Tibial nerve (tissue), 4 donors: Measurements from ENCODE around the gene PDE3B. TPM values are rescaled to one million over a fixed set of nuclear protein-coding genes. Genes with fewer than 3 reads are reported as not detected.
"Not testable (repeated sequence)": the region's sequence is repeated elsewhere in the genome, so short reads cannot be mapped to it uniquely, and the experiment has no call there.

Experiments
- DNase-seq, 2 donors: peaks; one replicate each; pipeline ENCODE4 v3.0.0-alpha.2; 2019; ENCODE audit warnings: low spot score in 2 of 2
- H3K27ac ChIP-seq, 4 donors: fragments of 200-600 bp; sonication (generic) in 3 of 4; one replicate each; pipeline ENCODE4 v1.5.1; 2017 to 2019; ENCODE audit warnings: mild to moderate bottlenecking in 1 of 4
- H3K27me3 ChIP-seq, 2 donors: fragments of 200-600 bp; sonication (generic) in 1 of 2; one replicate each; pipeline versions ENCODE4 v1.5.1 to v1.6.0; 2017 to 2019
- H3K36me3 ChIP-seq, 3 donors: fragments of 200-600 bp; sonication (generic); one replicate each; pipeline ENCODE4 v1.5.1; 2018 to 2019
- H3K4me1 ChIP-seq, 4 donors: fragments of 200-600 bp; sonication (generic) in 3 of 4; one replicate each; pipeline ENCODE4 v1.5.1; 2017 to 2019
- H3K4me3 ChIP-seq, 4 donors: fragments of 200-600 bp; sonication (generic) in 3 of 4; one replicate each; pipeline ENCODE4 v1.5.1; 2017 to 2019; ENCODE audit warnings: mild to moderate bottlenecking in 1 of 4, moderate library complexity in 1 of 4
- H3K9me3 ChIP-seq, 4 donors: fragments of 200-600 bp; sonication (generic) in 3 of 4; one replicate each; pipeline ENCODE4 v1.5.1; 2017 to 2019
- EP300 ChIP-seq, 2 donors: sonication (generic); formaldehyde crosslinking; IDR thresholded peaks; one replicate each; pipeline ENCODE4 v1.6.1; 2017; ENCODE audit warnings: antibody characterized with exemption in 2 of 2, mild to moderate bottlenecking in 1 of 2
- POLR2A ChIP-seq, 2 donors: fragments of 450-650 bp; IDR thresholded peaks; one replicate each; pipeline ENCODE4 v1.6.1; 2017; ENCODE audit warnings: antibody characterized with exemption in 2 of 2, mild to moderate bottlenecking in 2 of 2, moderate library complexity in 2 of 2
- WGBS, 2 donors: methylation state at CpG; one replicate each; pipeline ENCODE4 v1.1.5; 2018; 5-methylcytosine and 5-hydroxymethylcytosine counted together
- total RNA-seq, 4 donors: library from RNA; depleted of rRNA; stranded (reverse); fragments of >200 nt; gene quantifications; one replicate each; pipeline ENCODE4 v1.1.0, GENCODE V29; 2016
- TF ChIP-seq, protein P1 (sequence below), 5 experiments: fragments of 200-600 bp in 3 of 5; fragments of 450-650 bp in 2 of 5; sonication (generic) in 3 of 5; IDR thresholded peaks; one replicate each; pipeline ENCODE4 v1.5.1; 2016 to 2019; ENCODE audit warnings: antibody characterized with exemption in 5 of 5, mild to moderate bottlenecking in 3 of 5, moderate library complexity in 2 of 5

PDE3B gene
- total RNA-seq, 4 donors from 2014 or later: 15.3 to 39.9 (median 26.4) TPM

DNA sequence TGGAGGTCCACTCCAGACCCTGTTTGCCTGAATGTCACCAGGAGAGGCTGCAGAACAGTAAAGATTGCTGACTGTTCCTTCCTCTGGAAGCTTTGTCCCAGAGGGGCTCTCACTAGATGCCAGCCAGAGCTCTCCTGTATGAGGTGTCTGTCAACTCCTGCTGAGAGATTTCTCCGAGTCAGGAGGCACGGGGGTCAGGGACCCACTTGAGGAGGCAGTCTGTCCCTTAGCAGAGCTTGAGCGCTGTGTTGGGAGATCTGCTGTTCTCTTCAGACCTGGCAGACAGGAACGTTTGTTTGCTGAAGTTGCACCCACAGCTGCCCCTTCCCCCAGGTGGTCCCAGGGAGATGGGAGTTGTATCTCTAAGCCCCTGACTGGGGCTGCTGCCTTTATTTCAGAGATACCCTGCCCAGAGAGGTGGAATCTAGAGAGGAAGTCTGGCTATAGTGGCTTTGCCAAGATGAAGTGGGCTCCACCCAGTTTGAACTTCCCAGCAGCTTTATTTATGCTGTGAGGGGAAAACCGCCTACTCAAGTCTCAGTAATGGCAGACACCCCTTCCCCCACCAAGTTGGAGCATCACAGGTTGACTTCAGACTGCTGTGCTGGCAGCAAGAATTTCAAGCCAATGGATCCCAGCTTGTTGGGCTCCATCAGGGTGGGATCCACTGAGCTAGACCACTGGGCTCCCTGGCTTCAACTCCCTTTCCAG, 99.4 kb downstream of the PDE3B start:
- H3K4me3 ChIP-seq: no peak overlapping the region
- no peaks in the 10 kb centered on the region for H3K27me3 ChIP-seq
- no peaks in the 10 kb centered on the region for H3K4me1 ChIP-seq
- no peak overlapping the region for H3K27ac ChIP-seq
- DNase-seq: no peak
- WGBS, 2 donors: 66 to 80% methylated on average over 3 to 5 of the region's 5 CpGs
- H3K36me3 ChIP-seq: no peaks in the 10 kb centered on the region
- TF ChIP-seq EP300 (IDR thresholded peaks at IDR 0.05) (no peak), POLR2A (IDR thresholded peaks at IDR 0.05) (no peak)
- TF ChIP-seq, protein P1, sequence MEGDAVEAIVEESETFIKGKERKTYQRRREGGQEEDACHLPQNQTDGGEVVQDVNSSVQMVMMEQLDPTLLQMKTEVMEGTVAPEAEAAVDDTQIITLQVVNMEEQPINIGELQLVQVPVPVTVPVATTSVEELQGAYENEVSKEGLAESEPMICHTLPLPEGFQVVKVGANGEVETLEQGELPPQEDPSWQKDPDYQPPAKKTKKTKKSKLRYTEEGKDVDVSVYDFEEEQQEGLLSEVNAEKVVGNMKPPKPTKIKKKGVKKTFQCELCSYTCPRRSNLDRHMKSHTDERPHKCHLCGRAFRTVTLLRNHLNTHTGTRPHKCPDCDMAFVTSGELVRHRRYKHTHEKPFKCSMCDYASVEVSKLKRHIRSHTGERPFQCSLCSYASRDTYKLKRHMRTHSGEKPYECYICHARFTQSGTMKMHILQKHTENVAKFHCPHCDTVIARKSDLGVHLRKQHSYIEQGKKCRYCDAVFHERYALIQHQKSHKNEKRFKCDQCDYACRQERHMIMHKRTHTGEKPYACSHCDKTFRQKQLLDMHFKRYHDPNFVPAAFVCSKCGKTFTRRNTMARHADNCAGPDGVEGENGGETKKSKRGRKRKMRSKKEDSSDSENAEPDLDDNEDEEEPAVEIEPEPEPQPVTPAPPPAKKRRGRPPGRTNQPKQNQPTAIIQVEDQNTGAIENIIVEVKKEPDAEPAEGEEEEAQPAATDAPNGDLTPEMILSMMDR (IDR thresholded peaks at IDR 0.05): no peak
- peaks cover 0 to 5% (median 0%) of the 10 kb centered on the region in 4 donors for H3K9me3 ChIP-seq

DNA sequence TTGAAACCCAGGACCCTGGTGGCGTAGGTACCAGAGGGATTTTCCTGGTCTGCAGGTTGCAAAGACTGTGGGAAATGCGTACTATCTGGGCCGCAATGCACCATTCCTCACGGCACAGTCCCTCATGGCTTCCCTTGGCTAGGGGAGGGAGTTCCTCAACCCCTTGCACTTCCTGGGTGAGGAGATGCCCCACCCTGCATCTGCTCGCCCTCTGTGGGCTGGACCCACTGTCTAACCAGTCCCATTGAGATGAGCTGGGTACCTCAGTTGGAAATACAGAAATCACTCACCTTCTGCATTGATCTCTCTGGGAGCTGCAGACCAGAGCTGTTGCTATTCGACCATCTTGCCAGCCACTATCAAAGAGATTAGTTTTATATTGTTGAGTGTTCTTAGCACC, 100.1 kb downstream of the PDE3B start:
- H3K4me1 ChIP-seq, DNase-seq, H3K4me3 ChIP-seq, H3K27ac ChIP-seq, H3K9me3 ChIP-seq, H3K36me3 ChIP-seq, H3K27me3 ChIP-seq: not testable (repeated sequence)
- WGBS, 2 donors: 91 to 94% methylated on average over 4 to 6 of the region's 6 CpGs

DNA sequence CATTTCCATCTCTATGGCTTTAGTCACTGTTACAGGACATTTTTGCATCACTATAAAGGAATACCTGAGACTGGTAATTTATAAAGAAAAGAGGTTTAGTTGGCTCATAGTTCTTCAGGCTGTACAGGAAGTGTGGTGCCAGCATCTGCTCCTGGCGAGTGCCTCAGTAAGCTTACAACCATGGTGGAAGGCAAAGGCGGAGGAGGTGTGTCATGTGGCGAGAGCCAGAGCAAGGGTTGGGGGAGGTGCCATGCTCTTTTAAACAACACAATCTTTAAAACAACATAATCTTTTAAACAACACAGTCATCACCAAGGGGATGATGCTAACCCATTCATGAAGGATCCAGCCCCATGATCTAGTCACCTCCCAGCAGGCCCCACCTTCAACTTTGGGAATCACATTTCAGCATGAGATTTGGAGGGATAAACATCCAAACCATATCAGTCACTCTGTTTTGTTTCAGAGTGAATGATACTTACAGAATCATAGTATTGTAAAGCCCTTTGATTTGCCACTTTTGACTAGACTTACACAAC, 103.3 kb downstream of the PDE3B start:
- DNase-seq: no peak

DNA sequence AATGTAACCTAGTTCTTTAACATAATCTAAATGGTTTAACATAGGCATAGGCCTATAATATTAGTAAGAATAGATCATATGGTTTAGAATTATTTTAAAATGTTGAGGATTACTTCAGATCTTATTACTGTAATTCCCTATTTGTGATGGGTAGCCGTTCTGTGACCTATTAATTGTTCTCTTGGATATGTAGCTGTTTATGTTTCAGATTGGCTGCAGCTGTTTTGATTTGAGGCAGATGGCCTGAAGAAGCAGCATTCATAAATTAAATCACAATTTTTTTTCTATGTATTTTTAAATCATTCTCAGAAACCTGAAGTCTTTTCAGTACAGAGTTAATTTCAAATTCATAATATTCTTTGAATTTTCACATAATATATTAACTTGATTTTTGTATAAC, 104.5 kb downstream of the PDE3B start:
- H3K36me3 ChIP-seq: no peaks in the 10 kb centered on the region
- H3K4me1 ChIP-seq: no peaks in the 10 kb centered on the region
- no peak for DNase-seq
- H3K27ac ChIP-seq: no peak overlapping the region
- H3K27me3 ChIP-seq: no peaks in the 10 kb centered on the region
- WGBS, 2 donors: 31 to 48% methylated on average over 1 of the region's 1 CpG
- no peak overlapping the region for H3K4me3 ChIP-seq
- TF ChIP-seq, protein P1 (IDR thresholded peaks at IDR 0.05): no peak
- TF ChIP-seq EP300 (IDR thresholded peaks at IDR 0.05): no peak
- TF ChIP-seq POLR2A (IDR thresholded peaks at IDR 0.05): no peak
- no peaks in the 10 kb centered on the region for H3K9me3 ChIP-seq

More for the DNA sequence above, 103.3 kb downstream of the PDE3B start:
- H3K4me3 ChIP-seq: no peak overlapping the region
- 81 to 91% methylated on average over 3 of the region's 3 CpGs for WGBS, 2 donors
- H3K4me1 ChIP-seq: no peaks in the 10 kb centered on the region
- TF ChIP-seq EP300 (IDR thresholded peaks at IDR 0.05) (no peak), POLR2A (IDR thresholded peaks at IDR 0.05) (no peak)
- TF ChIP-seq, protein P1 (IDR thresholded peaks at IDR 0.05): no peak
- H3K27me3 ChIP-seq: no peaks in the 10 kb centered on the region
- H3K36me3 ChIP-seq: no peaks in the 10 kb centered on the region
- no peaks in the 10 kb centered on the region for H3K9me3 ChIP-seq
- H3K27ac ChIP-seq: no peak overlapping the region

DNA sequence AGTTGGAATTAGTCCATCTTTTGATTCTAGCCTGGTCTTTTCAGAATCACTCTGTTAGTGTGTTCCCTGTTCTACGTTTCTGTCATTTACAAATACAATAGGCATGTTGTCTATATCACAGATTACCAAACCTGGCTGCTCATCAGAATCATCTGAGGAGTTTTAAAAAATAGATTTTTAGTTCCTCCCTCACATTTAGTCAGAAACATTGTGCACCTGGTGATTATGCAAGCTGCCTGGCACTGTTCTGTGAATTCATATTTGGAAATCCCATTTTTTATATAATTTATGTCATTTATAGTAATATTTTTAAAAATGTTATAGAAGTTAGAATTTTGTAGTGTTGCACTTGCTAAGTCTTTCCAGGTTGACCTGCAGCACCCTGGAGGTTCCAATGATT, 107.3 kb downstream of the PDE3B start:
- TF ChIP-seq POLR2A (IDR thresholded peaks at IDR 0.05): no peak
- no peak for TF ChIP-seq EP300 (IDR thresholded peaks at IDR 0.05)
- TF ChIP-seq, protein P1 (IDR thresholded peaks at IDR 0.05): no peak

More for the DNA sequence above, 107.3 kb downstream of the PDE3B start:
- Histone ChIP-seq H3K4me1 (no peaks in the 10 kb centered on the region), H3K27ac (no peak overlapping the region), H3K36me3 (no peaks in the 10 kb centered on the region), H3K4me3 (no peak overlapping the region), H3K27me3 (no peaks in the 10 kb centered on the region), H3K9me3 (no peaks in the 10 kb centered on the region)
- no peak for DNase-seq
- WGBS, 2 donors: 30 to 43% methylated on average over 1 of the region's 1 CpG
